SU-DHL-6 (cell line): Measurements from ENCODE around the gene ABTB2.

Experiments used
- H2AFZ ChIP-seq: fragments of 200-600 bp; sonication (generic); 2 replicates; pipeline ENCODE4 v1.6.1; 2014; ENCODE audit warnings: low read depth, mild to moderate bottlenecking, moderate library complexity, mixed read lengths, antibody characterized with exemption, low read length; ENCODE audit not compliant: severe bottlenecking
- H3F3A ChIP-seq: fragments of 200-600 bp; shearing (Covaris generic); 2 replicates; pipeline ENCODE4 v1.6.0; 2016; ENCODE audit warnings: antibody characterized with exemption, mild to moderate bottlenecking; ENCODE audit not compliant: insufficient read depth
- H3K27ac ChIP-seq: fragments of 200-600 bp; sonication (generic); 2 replicates; pipeline ENCODE4 v1.5.1; 2016; ENCODE audit warnings: low read depth, mild to moderate bottlenecking, low read length, moderate library complexity, mixed read lengths
- H3K27me3 ChIP-seq: fragments of 200-600 bp; sonication (generic), shearing (Covaris generic); 2 replicates; pipeline ENCODE4 v1.6.0; 2014; ENCODE audit warnings: mild to moderate bottlenecking, low read length
- H3K36me3 ChIP-seq: fragments of 200-600 bp; sonication (generic); 2 replicates; pipeline ENCODE4 v1.6.1; 2014; ENCODE audit warnings: mild to moderate bottlenecking, low read length, mixed read lengths
- H3K4me2 ChIP-seq: fragments of 300-600, 200-600 bp; shearing (Covaris generic), sonication (generic); 2 replicates; pipeline ENCODE4 v1.6.0; 2014; ENCODE audit warnings: low read length, low read depth, mild to moderate bottlenecking; ENCODE audit not compliant: poor library complexity, severe bottlenecking
- H3K4me3 ChIP-seq: fragments of 200-600 bp; sonication (generic); 2 replicates; pipeline ENCODE4 v1.5.1; 2014; ENCODE audit warnings: antibody characterized with exemption, low read length, mild to moderate bottlenecking, mixed read lengths; ENCODE audit not compliant: insufficient read depth, poor library complexity, severe bottlenecking
- H3K79me2 ChIP-seq: fragments of 200-600 bp; sonication (generic); 2 replicates; pipeline ENCODE4 v1.6.1; 2014; ENCODE audit warnings: mild to moderate bottlenecking, low read length, moderate library complexity; ENCODE audit not compliant: insufficient read depth
- H3K9ac ChIP-seq: fragments of 200-600 bp; sonication (generic); 2 replicates; pipeline ENCODE4 v1.7.0; 2014; ENCODE audit warnings: mild to moderate bottlenecking, low read length
- H3K9me2 ChIP-seq: fragments of 200-600 bp; sonication (generic); replicated peaks from 2 replicates; pipeline ENCODE4 v1.6.1; 2014; ENCODE audit warnings: low read length; ENCODE audit not compliant: insufficient read depth
- H3K9me3 ChIP-seq: fragments of 200-600 bp; sonication (generic); 2 replicates; pipeline ENCODE4 v1.6.1; 2014; ENCODE audit warnings: low read length, mixed read lengths; ENCODE audit not compliant: insufficient read depth
- H4K20me1 ChIP-seq: fragments of 200-600 bp; sonication (generic); 2 replicates; pipeline ENCODE4 v1.6.1; 2014; ENCODE audit warnings: low read depth, mild to moderate bottlenecking, antibody characterized with exemption, low read length, moderate library complexity, mixed read lengths
- EZH2phosphoT487 ChIP-seq: fragments of 200-600 bp; sonication (generic), shearing (Covaris generic); conservative IDR thresholded peaks from 2 replicates; pipeline ENCODE4 v1.6.1; 2018; ENCODE audit warnings: mild to moderate bottlenecking, antibody characterized with exemption, low read length, moderate library complexity, mixed read lengths
- TF ChIP-seq, protein P1 (sequence below): fragments of 200-600 bp; sonication (generic); IDR thresholded peaks from one replicate; pipeline ENCODE4 v1.5.1; 2017; ENCODE audit warnings: antibody characterized with exemption, mild to moderate bottlenecking, low read length, moderate library complexity; ENCODE audit not compliant: insufficient read depth, poor library complexity, severe bottlenecking

ABTB2 gene

GRCh38 chr11:34194576-34195335 is 163.1 kb downstream of the ABTB2 start:
- Histone ChIP-seq H3K9ac (no peak overlapping the region), H4K20me1 (no peaks in the 10 kb centered on the region), H3K9me3 (no peaks in the 10 kb centered on the region), H2AFZ (no peak overlapping the region), H3K9me2 (no peaks in the 10 kb centered on the region), H3K27ac (no peak overlapping the region), H3K4me2 (no peak overlapping the region), H3K36me3 (no peaks in the 10 kb centered on the region), H3F3A (no peaks in the 10 kb centered on the region), H3K79me2 (no peaks in the 10 kb centered on the region), H3K4me3 (no peak overlapping the region), H3K27me3 (no peaks in the 10 kb centered on the region)
- TF ChIP-seq, protein P1, sequence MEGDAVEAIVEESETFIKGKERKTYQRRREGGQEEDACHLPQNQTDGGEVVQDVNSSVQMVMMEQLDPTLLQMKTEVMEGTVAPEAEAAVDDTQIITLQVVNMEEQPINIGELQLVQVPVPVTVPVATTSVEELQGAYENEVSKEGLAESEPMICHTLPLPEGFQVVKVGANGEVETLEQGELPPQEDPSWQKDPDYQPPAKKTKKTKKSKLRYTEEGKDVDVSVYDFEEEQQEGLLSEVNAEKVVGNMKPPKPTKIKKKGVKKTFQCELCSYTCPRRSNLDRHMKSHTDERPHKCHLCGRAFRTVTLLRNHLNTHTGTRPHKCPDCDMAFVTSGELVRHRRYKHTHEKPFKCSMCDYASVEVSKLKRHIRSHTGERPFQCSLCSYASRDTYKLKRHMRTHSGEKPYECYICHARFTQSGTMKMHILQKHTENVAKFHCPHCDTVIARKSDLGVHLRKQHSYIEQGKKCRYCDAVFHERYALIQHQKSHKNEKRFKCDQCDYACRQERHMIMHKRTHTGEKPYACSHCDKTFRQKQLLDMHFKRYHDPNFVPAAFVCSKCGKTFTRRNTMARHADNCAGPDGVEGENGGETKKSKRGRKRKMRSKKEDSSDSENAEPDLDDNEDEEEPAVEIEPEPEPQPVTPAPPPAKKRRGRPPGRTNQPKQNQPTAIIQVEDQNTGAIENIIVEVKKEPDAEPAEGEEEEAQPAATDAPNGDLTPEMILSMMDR: no peak
- TF ChIP-seq EZH2phosphoT487: no peak

- no peaks in the 10 kb centered on the region for H3K9me3 ChIP-seq
- H2AFZ ChIP-seq: no peak overlapping the region
- H3F3A ChIP-seq: no peaks in the 10 kb centered on the region
- no peak overlapping the region for H3K4me2 ChIP-seq
- H3K79me2 ChIP-seq: no peaks in the 10 kb centered on the region
- H4K20me1 ChIP-seq: no peaks in the 10 kb centered on the region
- H3K9ac ChIP-seq: no peak overlapping the region
- H3K27me3 ChIP-seq: no peaks in the 10 kb centered on the region
- H3K9me2 ChIP-seq: no peaks in the 10 kb centered on the region
- no peak for TF ChIP-seq EZH2phosphoT487
- TF ChIP-seq, protein P1: no peak
- H3K27ac ChIP-seq: no peak overlapping the region
- no peaks in the 10 kb centered on the region for H3K36me3 ChIP-seq
- H3K4me3 ChIP-seq: no peak overlapping the region
Measured at GRCh38 chr11:34192481-34193401, 165.1 kb downstream of the ABTB2 start.

DNA sequence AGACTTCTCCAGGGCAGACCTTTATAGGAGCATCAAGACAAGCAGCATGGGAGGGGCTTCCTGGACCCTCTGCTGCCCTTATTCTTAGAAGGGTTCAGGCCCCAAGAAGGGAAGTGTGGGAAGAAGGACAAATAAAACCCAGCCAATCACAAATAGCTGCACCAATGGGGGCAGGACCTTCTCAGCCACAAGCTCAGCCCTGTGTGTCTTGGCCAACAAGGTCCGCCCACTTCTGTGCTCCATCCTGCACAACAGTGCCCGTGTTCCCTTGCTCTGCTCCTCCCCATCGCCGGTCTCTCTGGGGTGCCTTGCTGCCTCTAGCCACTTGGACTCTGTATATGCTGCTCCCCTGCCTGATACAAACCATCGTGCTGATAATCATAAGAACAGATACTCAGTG is 166.2 kb downstream of the ABTB2 start:
- H3K9ac ChIP-seq: no peak overlapping the region
- no peaks in the 10 kb centered on the region for H3K9me2 ChIP-seq
- TF ChIP-seq, protein P1: no peak
- no peak for TF ChIP-seq EZH2phosphoT487
- no peaks in the 10 kb centered on the region for H4K20me1 ChIP-seq
- H3F3A ChIP-seq: no peaks in the 10 kb centered on the region
- H2AFZ ChIP-seq: no peak overlapping the region
- no peaks in the 10 kb centered on the region for H3K79me2 ChIP-seq
- no peaks in the 10 kb centered on the region for H3K36me3 ChIP-seq
- no peaks in the 10 kb centered on the region for H3K27me3 ChIP-seq
- H3K4me2 ChIP-seq: no peak overlapping the region
- no peak overlapping the region for H3K4me3 ChIP-seq
- no peak overlapping the region for H3K27ac ChIP-seq
- H3K9me3 ChIP-seq: no peaks in the 10 kb centered on the region
